SK-N-SH (cell line): ENCODE results near the gene ENHO. TPM values are rescaled to one million over a fixed set of nuclear protein-coding genes. Genes with fewer than 3 reads are reported as not detected.

ENCODE experiments used
- CTCF ChIA-PET: fragments of 300-600, 350-600 bp; formaldehyde crosslinking; extraction: SDS; loops from one replicate; lab custom pipeline; 2021; lab: Yijun Ruan, JAX
- POLR2A ChIA-PET: fragments of 350-600 bp; sonication (Branson Sonifier 250); formaldehyde crosslinking; extraction: SDS; loops from one replicate; lab custom pipeline; 2020; ENCODE audit warnings: antibody characterized with exemption, inconsistent platforms; lab: Yijun Ruan, JAX
- DNase-seq: peaks from one replicate; pipeline ENCODE4 v3.0.0; 2012
- H2AFZ ChIP-seq: fragments of 200-600 bp; sonication (generic); 2 replicates; pipeline ENCODE4 v1.8.1; 2016; ENCODE audit warnings: antibody characterized with exemption, mild to moderate bottlenecking, low read depth
- H3F3A ChIP-seq: fragments of 200-600 bp; sonication (generic); replicated peaks from 2 replicates; pipeline ENCODE3; 2016; ENCODE audit warnings: antibody characterized with exemption, mild to moderate bottlenecking; ENCODE audit not compliant: insufficient read depth
- H3K27ac ChIP-seq, 2 experiments: fragments of 200-500 bp in 1 of 2; fragments of 200-600 bp in 1 of 2; sonication (Bioruptor generic) in 1 of 2; sonication (generic), shearing (Covaris generic) in 1 of 2; 2 replicates each; pipeline versions ENCODE4 v1.5.1 to v1.6.1; 2014 to 2016; ENCODE audit warnings: low read depth in 2 of 2, inconsistent platforms in 1 of 2, low read length in 1 of 2, mild to moderate bottlenecking in 1 of 2, mixed read lengths in 1 of 2
- H3K27me3 ChIP-seq: fragments of 200-600 bp; sonication (generic), shearing (Covaris generic); 2 replicates; pipeline ENCODE4 v1.6.1; 2016; ENCODE audit warnings: mixed run types; ENCODE audit not compliant: insufficient read depth
- H3K36me3 ChIP-seq, 2 experiments: fragments of 200-500 bp in 1 of 2; fragments of 200-600 bp in 1 of 2; sonication (Bioruptor generic) in 1 of 2; sonication (generic) in 1 of 2; replicated peaks in 1 of 2; 2 replicates each; pipeline versions ENCODE3 to v1.5.1; 2014 to 2016; ENCODE audit warnings: low read length in 1 of 2, mild to moderate bottlenecking in 1 of 2; ENCODE audit not compliant: insufficient read depth in 2 of 2, control insufficient read depth in 1 of 2
- H3K4me1 ChIP-seq, 2 experiments: fragments of 200-500 bp in 1 of 2; fragments of 200-600 bp in 1 of 2; sonication (Bioruptor generic) in 1 of 2; sonication (generic), shearing (Covaris generic) in 1 of 2; 2 replicates each; pipeline versions ENCODE4 v1.5.1 to v1.6.1; 2014 to 2016; ENCODE audit warnings: low read depth in 1 of 2, low read length in 1 of 2, mixed run types in 1 of 2; ENCODE audit not compliant: insufficient read depth in 2 of 2, control insufficient read depth in 1 of 2
- H3K4me2 ChIP-seq: fragments of 200-600 bp; sonication (generic), shearing (Covaris generic); 2 replicates; pipeline ENCODE4 v1.6.1; 2017; ENCODE audit warnings: mixed run types
- H3K4me3 ChIP-seq, 2 experiments: fragments of 200-500 bp in 1 of 2; fragments of 200-600 bp in 1 of 2; sonication (Bioruptor generic) in 1 of 2; sonication (generic), shearing (Covaris generic) in 1 of 2; 2 replicates each; pipeline versions ENCODE4 v1.5.1 to v1.8.1; 2014 to 2016; ENCODE audit warnings: low read depth in 2 of 2, inconsistent platforms in 1 of 2, low read length in 1 of 2, mild to moderate bottlenecking in 1 of 2, mixed read lengths in 1 of 2, moderate library complexity in 1 of 2
- H3K79me2 ChIP-seq: fragments of 200-600 bp; sonication (generic); 2 replicates; pipeline ENCODE4 v1.8.1; 2017; ENCODE audit warnings: mild to moderate bottlenecking; ENCODE audit not compliant: insufficient read depth
- H3K9ac ChIP-seq: fragments of 200-600 bp; sonication (generic); 2 replicates; pipeline ENCODE4 v1.6.1; 2017; ENCODE audit warnings: mixed run types
- H3K9me2 ChIP-seq: fragments of 200-600 bp; sonication (generic); 2 replicates; pipeline ENCODE4 v1.6.1; 2017; ENCODE audit warnings: mixed run types
- H3K9me3 ChIP-seq: fragments of 200-600 bp; sonication (generic); 2 replicates; pipeline ENCODE4 v1.6.1; 2017; ENCODE audit warnings: mixed run types, mild to moderate bottlenecking, moderate library complexity
- H4K20me1 ChIP-seq: fragments of 200-600 bp; sonication (generic); 2 replicates; pipeline ENCODE4 v1.6.1; 2017; ENCODE audit warnings: mild to moderate bottlenecking, mixed run types; ENCODE audit not compliant: insufficient read depth
- CHD2 ChIP-seq: fragments of 150-350 bp; IDR thresholded peaks from 2 replicates; pipeline ENCODE4 v1.6.1; 2018; ENCODE audit warnings: low read length; ENCODE audit not compliant: partially characterized antibody
- FOXJ3 ChIP-seq: sonication (generic); formaldehyde crosslinking; IDR thresholded peaks from 2 replicates; pipeline ENCODE4 v1.5.1; 2020; ENCODE audit warnings: mild to moderate bottlenecking, missing genetic modification reagents
- FOXM1 ChIP-seq: IDR thresholded peaks from 2 replicates; pipeline ENCODE4 v1.4.0; 2012; ENCODE audit warnings: low read depth, mild to moderate bottlenecking
- GABPA ChIP-seq: IDR thresholded peaks from 2 replicates; pipeline ENCODE4 v1.4.0; 2012; ENCODE audit warnings: low read depth, mild to moderate bottlenecking
- GATA2 ChIP-seq: sonication (generic); formaldehyde crosslinking; IDR thresholded peaks from 2 replicates; pipeline ENCODE4 v1.5.0; 2020; ENCODE audit warnings: mild to moderate bottlenecking, missing genetic modification reagents
- RAD21 ChIP-seq: IDR thresholded peaks from 2 replicates; pipeline ENCODE4 v1.6.1; 2012; ENCODE audit warnings: mild to moderate bottlenecking, low read length
- RCOR1 ChIP-seq: fragments of 150-350 bp; IDR thresholded peaks from 2 replicates; pipeline ENCODE4 v1.6.1; 2017; ENCODE audit warnings: antibody characterized with exemption, low read length
- TEAD4 ChIP-seq: IDR thresholded peaks from 2 replicates; pipeline ENCODE4 v1.4.0; 2012; ENCODE audit warnings: mild to moderate bottlenecking, borderline replicate concordance; ENCODE audit not compliant: insufficient read depth
- WGBS: methylation state at CpG from one replicate; pipeline ENCODE4 v1.1.6; 2017; ENCODE audit warnings: low lambda C conversion rate; 5-methylcytosine and 5-hydroxymethylcytosine counted together
- polyA plus RNA-seq, 3 experiments: library from polyadenylated mRNA; depleted of rRNA; stranded (reverse); fragments of >200 nt; gene quantifications; 2 replicates each; pipeline ENCODE4 v1.2.3, GENCODE V29; 2012
- small RNA-seq, 7 experiments: library from RNA; depleted of rRNA; stranded (forward); fragments of <200 nt; gene quantifications; one replicate each; pipeline ENCODE3, GENCODE V24; 2012
- TF ChIP-seq, protein P1 (sequence below): IDR thresholded peaks from 2 replicates; pipeline ENCODE4 v1.4.0; 2012; ENCODE audit warnings: low read depth
- TF ChIP-seq, protein P2 (sequence below): IDR thresholded peaks from 2 replicates; pipeline ENCODE4 v1.4.0; 2012; ENCODE audit warnings: low read depth, borderline replicate concordance
- TF ChIP-seq, protein P3 (sequence below): IDR thresholded peaks from 2 replicates; pipeline ENCODE4; 2012
- TF ChIP-seq, protein P4 (sequence below): fragments of 200-600 bp; sonication (generic); IDR thresholded peaks from 2 replicates; pipeline ENCODE4 v1.6.1; 2017; ENCODE audit warnings: antibody characterized with exemption, mild to moderate bottlenecking, moderate library complexity

ENHO gene
- polyA plus RNA-seq, 1 of the 3 experiments (the other 2 are of a cell fraction) = 1.5 TPM

DNA sequence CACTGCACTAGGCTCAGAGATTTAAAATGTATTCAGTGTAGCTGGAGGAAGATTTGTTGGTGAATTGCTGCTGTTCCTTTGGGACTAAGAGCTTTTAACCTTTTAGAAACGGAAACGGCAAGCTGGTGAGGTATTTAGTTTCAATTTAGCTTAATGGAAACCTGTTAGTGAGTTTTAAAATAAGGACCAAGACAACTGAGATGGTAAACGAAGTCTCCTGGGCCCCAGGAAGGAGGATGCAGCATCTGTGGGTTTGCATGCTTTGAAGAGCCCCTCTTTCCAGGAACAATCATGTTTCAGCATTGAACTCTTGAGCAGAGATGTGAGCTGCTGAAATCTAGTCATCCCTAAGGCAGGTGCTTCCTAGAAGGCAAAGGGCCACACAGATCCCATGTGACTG is 47.7 kb downstream of the ENHO start:
- no peaks in the 10 kb centered on the region for H3F3A ChIP-seq
- POLR2A ChIA-PET = no interaction called here
- no peaks in the 10 kb centered on the region for H3K79me2 ChIP-seq
- H4K20me1 ChIP-seq = no peaks in the 10 kb centered on the region
- H3K27me3 ChIP-seq = peaks cover 6% of the 10 kb centered on the region; the same call in 1 of the 2 replicates
- H3K4me2 ChIP-seq = no peak overlapping the region
- H3K9me2 ChIP-seq = no peaks in the 10 kb centered on the region
- H3K4me3 ChIP-seq = no peak overlapping the region
- no peaks in the 10 kb centered on the region for H3K36me3 ChIP-seq
- no peaks in the 10 kb centered on the region for H3K9me3 ChIP-seq
- H3K27ac ChIP-seq = no peak overlapping the region
- TF ChIP-seq GABPA (no peak), CHD2 (no peak), GATA2 (CRISPR knock-in tag) (no peak), TEAD4 (no peak), FOXJ3 (CRISPR knock-in tag) (no peak), FOXM1 (no peak), RCOR1 (no peak), RAD21 (no peak)
- TF ChIP-seq, protein P1, sequence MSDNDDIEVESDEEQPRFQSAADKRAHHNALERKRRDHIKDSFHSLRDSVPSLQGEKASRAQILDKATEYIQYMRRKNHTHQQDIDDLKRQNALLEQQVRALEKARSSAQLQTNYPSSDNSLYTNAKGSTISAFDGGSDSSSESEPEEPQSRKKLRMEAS = no peak
- TF ChIP-seq, protein P2, sequence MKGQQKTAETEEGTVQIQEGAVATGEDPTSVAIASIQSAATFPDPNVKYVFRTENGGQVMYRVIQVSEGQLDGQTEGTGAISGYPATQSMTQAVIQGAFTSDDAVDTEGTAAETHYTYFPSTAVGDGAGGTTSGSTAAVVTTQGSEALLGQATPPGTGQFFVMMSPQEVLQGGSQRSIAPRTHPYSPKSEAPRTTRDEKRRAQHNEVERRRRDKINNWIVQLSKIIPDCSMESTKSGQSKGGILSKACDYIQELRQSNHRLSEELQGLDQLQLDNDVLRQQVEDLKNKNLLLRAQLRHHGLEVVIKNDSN = no peak
- TF ChIP-seq, protein P3, sequence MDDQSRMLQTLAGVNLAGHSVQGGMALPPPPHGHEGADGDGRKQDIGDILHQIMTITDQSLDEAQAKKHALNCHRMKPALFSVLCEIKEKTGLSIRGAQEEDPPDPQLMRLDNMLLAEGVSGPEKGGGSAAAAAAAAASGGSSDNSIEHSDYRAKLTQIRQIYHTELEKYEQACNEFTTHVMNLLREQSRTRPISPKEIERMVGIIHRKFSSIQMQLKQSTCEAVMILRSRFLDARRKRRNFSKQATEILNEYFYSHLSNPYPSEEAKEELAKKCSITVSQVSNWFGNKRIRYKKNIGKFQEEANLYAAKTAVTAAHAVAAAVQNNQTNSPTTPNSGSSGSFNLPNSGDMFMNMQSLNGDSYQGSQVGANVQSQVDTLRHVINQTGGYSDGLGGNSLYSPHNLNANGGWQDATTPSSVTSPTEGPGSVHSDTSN = no peak
- TF ChIP-seq, protein P4, sequence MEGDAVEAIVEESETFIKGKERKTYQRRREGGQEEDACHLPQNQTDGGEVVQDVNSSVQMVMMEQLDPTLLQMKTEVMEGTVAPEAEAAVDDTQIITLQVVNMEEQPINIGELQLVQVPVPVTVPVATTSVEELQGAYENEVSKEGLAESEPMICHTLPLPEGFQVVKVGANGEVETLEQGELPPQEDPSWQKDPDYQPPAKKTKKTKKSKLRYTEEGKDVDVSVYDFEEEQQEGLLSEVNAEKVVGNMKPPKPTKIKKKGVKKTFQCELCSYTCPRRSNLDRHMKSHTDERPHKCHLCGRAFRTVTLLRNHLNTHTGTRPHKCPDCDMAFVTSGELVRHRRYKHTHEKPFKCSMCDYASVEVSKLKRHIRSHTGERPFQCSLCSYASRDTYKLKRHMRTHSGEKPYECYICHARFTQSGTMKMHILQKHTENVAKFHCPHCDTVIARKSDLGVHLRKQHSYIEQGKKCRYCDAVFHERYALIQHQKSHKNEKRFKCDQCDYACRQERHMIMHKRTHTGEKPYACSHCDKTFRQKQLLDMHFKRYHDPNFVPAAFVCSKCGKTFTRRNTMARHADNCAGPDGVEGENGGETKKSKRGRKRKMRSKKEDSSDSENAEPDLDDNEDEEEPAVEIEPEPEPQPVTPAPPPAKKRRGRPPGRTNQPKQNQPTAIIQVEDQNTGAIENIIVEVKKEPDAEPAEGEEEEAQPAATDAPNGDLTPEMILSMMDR = no peak
- no peaks in the 10 kb centered on the region for H3K4me1 ChIP-seq
- H3K9ac ChIP-seq = no peak overlapping the region
- no peak overlapping the region for H2AFZ ChIP-seq
- no peak for DNase-seq
- WGBS = 56% methylated on average over 3 of the region's 3 CpGs
- CTCF ChIA-PET = interaction anchor here (1.7 to 2.2 kb wide), 2 partner anchors 18 to 71 kb away, joined by 5 to 9 read pairs; no protein-coding TSS in a partner anchor

Small RNA genes within 50 kb of the gene (small RNA-seq; reads per million reads assigned to genes)
- 0 reads per million in 7 experiments for gene RN7SKP24

Other genes starting within 250 kb of the ENHO start
- 1.2 and 1.4 TPM in 2 replicates for gene KIF24, start 193.7 kb downstream of the ENHO start, polyA plus RNA-seq (2012; rRNA removed)
- gene NUDT2, start 193.4 kb downstream of the ENHO start, polyA plus RNA-seq (2012; rRNA removed) = 47.8 and 65.2 TPM in 2 replicates
- gene MYORG, start 146.1 kb downstream of the ENHO start, polyA plus RNA-seq (2012; rRNA removed) = 0.97 and 1.1 TPM in 2 replicates
- gene FAM219A, start 64.4 kb downstream of the ENHO start, polyA plus RNA-seq (2012; rRNA removed) = 15.7 and 18.5 TPM in 2 replicates
- 0.46 and 0.55 TPM in 2 replicates for gene DNAI1, start 64.2 kb downstream of the ENHO start, polyA plus RNA-seq (2012; rRNA removed)
- gene CNTFR, start 66.7 kb upstream of the ENHO start, polyA plus RNA-seq (2012; rRNA removed) = 1.8 and 3.7 TPM in 2 replicates
- 46.3 and 47.6 TPM in 2 replicates for gene RPP25L, start 89.1 kb upstream of the ENHO start, polyA plus RNA-seq (2012; rRNA removed)
- 210 and 300 TPM in 2 replicates for gene DCTN3, start 97.5 kb upstream of the ENHO start, polyA plus RNA-seq (2012; rRNA removed)
- 0.08 and 0.11 TPM in 2 replicates for gene ARID3C, start 106.1 kb upstream of the ENHO start, polyA plus RNA-seq (2012; rRNA removed)
- 73.7 and 79.0 TPM in 2 replicates for gene SIGMAR1, start 114.8 kb upstream of the ENHO start, polyA plus RNA-seq (2012; rRNA removed)
- 45.9 and 49.1 TPM in 2 replicates for gene GALT, start 123.7 kb upstream of the ENHO start, polyA plus RNA-seq (2012; rRNA removed)
- gene IL11RA, start 129.2 kb upstream of the ENHO start, polyA plus RNA-seq (2012; rRNA removed) = 16.5 and 20.8 TPM in 2 replicates
- 0.10 TPM in 1 of 2 replicates, not detected in the other for gene CCL27, start 139.7 kb upstream of the ENHO start, polyA plus RNA-seq (2012; rRNA removed)
- not detected in 2 replicates for gene CCL19, start 168.3 kb upstream of the ENHO start, polyA plus RNA-seq (2012; rRNA removed)
- not detected in 2 replicates for gene CCL21, start 187.1 kb upstream of the ENHO start, polyA plus RNA-seq (2012; rRNA removed)